ENCODE data around the gene LRMDA.

Gene LRMDA

DNA sequence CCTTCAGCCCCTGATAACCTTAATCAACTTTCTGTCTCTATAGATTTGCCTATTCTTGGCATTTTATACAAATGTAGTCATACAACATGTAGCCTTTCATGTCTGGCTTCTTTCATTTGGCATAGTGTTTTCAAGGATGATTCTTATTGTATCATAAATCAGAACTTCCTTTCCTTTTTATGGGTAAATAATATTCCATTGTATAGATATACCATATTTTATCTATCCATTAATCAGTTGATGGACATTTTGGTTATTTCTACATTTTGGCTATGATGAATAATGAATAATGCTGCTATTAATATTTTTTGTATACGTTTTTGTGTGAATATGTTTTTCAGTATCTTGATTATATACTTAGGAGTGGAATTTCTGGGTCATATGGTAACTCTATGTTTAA lies 720.8 kb downstream of the LRMDA start:
- no peak for DNase-seq

DNA sequence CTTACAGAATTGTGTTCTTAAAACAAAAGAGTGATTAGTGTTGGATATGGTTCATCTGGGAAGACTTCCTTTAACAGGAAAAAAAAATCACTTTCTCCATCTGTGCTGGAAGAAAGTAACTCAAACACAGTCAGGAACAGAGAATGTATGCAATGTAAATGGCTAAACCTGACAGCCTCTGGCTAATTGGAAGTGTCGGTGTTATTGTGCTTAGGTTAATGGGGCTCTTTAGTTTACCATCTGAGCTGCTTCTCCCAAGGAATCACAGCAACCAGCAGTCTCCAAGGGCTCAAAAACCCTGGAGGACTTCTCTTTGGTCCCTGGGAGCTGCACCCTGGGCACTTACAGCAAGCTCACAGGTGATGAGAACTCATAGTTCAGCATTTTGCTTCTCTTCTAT lies 724.5 kb downstream of the LRMDA start:
- no peak for DNase-seq

DNA sequence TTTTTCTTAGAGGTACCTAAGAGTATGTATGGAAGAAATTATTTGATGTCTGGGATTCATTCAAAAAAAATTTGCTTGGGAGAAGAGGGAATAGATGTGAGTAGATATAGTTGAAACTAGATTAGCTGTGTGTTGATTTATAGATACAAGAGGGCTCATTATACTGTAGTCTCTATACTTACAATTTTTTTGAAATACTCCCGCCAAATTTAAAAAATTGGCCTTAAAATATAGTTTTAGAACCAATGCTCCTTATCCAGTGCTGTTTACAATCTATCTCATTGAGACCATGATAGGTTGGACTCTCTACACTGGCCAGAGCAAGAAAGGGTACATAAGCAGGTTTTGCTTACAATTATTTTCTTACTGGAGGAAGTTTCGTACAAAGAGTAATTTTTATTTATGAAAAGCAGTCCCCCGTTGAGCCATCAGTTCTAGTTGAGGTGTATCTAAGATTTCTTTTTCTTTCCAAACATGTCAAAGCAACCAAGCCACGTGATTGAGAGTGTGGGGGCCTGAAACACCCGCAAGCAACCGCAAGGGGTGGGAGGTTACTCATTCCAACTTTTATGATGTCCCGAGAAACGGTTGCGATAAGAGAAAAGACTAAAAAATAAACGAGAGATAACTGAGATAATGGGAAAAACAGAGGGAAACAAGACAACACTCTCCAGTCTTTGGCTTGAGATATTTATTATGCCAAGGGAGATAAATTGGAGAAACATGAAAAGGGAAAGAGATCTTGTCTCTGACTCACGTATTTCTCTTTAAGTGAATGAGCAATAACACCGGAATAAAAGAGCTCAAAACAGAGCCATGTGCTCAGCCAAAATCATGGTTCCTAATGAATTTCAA lies 729.2 kb downstream of the LRMDA start:
- DNase-seq, result no peak

DNA sequence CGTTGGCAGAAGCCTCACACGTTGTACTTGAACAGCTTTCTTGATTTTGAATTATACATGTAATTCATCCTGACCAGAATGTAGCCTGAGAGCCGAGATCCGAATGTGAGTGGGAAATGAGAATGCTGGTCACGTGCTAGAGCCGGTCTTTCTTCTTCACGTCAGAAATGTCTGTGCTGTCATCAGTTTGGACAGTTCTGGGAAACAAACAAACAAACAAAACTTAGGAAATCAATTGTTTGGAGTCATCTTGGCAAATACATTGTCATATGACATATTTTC lies 729.8 kb downstream of the LRMDA start:
- no peak for DNase-seq

DNA sequence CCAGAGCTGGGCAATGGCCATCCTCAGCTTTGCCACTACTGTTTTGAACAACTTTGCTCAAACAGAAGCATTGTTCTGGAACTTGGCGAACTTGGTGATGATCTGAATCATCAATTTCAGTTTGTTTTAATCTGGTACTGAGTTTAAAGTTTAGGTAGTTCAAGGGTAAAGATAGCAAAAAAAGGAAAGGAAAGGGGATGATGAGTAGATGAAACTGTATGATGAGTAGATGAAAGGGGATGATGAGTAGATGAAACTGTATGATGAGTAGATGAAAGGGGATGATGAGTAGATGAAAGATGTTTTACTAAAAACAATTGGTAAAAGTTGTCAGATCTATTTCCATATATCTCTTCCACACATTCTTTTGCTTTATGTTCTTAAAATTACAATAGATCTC lies 737.0 kb downstream of the LRMDA start:
- no peak for DNase-seq

DNA sequence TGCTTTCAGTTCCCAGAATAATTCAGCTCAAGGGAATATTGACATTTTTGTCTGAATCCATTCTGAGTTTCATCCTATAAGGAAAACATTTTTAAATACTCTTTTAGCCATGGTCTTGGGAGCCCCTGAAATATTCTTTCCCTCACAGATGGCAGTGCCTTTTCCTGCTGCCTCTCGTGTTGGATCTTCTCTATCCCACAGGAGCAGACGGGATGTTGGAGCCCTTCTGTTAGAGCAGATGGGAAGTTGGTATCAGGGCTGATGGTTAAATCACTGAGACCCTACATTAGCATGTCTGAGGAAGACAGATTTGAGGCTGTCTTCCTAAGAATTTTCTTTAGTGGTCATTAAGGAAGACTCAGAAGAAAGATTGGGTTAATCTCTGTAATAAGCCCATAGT lies 737.8 kb downstream of the LRMDA start:
- DNase-seq, result no peak

DNA sequence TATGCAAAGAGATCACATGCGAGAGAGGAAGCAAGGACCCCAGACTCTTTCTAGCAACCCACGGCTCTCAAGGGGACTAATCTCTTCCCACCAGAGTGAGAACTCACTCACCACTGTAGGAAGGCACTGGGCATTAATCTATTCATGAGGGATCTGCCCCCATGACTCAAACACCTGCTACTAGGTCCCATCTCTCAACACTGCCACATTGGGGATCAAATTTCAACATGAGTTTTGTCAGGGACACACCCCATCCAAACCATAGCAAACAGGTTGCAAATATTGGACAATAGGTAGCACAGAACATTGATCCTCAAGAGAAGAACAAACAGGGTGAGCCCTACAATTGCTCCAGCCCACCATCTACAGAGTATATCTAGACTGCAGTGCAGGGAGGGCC lies 740.6 kb downstream of the LRMDA start:
- no peak for DNase-seq

DNA sequence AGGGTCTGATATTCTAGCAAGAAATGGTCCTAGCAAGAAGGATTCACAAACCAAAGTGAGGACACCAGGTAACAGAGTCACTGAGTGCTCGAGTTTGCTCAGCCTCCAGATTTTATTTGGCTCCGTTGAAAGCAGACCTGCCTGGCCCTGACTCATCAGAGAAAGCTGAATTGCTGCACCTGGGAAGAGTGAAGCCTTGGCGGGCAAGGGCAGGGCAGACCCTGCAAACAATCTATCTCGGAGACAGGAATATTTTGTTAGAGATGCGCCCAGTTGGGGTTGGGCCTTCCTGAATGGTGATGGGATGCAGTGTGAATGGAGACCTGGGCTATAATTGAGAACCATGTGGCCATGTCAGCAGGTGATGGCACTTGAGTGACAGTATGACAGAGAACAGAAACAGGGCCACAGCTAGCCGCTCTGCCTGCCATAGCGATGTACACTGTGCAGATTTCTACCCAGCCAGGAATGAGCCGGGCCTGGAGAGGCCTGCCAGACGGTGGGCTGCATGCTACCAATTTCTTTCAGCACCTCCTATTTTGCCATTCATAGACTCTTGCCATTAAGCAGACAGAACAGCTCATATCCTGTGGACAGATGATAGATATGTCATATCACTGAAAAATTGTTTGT lies 744.2 kb downstream of the LRMDA start:
- no peak for DNase-seq

DNA sequence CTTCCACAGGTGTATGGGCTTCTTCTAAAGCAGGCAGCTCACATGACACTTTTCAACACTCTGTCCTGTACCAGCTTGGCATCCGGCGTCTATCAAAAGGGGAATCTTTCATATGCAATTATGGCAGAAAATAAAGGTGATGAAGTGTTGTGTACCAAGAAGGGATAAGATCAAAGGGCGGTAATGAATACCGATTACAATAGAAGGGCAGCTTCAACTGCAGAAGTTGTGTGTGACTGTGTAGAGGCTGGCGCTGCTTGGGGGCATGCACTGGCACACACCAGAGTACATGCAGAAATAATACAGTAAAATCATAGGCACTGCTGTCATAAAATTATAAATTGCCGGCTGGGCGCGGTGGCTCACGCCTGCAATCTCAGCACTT lies 744.7 kb downstream of the LRMDA start:
- DNase-seq, result no peak

DNA sequence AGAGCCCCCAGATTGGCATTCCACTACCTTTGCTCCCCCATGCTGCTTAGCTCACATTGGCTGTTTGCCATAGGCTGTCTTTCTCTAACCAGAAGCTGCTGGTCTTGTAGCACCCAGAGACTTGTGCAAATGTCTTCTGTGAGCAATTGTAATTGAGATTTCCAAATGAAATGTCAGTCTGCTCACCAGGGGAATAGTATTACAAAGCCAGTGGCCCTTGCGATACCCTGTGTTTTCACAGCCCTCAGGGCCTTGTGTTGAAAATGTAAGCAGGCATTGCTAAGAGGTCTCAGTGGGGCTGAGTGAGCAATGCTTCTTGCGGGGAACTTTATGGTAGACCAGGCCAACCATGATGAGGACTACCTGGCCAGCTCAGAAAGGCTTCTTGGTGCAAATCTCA lies 746.5 kb downstream of the LRMDA start:
- DNase-seq, result no peak

DNA sequence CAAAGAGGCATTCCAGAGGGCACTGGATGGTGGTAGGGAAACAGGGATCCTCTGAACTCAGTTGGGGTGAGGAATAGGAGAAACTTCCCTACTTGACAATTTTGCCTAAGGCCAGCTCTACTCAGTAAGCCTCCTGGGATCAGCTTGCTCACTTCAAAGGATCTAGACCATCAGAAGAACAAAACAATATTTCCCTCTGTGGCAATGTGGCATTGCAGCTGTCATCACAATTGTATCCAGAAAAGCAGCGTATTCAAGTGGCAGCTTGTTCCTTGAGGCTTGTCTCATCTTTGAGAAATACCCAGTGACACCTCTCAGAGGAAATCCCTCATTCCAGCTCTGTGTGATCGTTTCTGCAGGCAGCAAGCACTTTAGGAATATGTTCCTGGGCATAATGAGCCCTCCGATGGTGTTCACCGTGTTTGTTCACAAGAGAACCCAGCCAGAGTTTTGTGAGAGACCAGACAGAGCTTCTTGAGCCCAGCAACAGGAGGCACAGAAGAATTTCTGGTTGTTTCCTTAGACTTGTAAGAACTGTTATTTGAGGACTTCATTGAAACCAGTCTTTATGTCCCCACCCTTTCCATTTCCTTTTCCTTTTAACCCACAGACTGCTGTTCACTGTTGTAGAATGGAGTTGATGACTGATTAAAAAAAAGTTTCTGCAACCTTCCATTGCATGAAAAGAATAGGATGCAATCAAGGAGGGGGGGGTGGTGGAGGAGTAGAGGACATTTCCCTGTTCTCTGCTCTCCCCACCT lies 747.3 kb downstream of the LRMDA start:
- DNase-seq, result no peak

DNA sequence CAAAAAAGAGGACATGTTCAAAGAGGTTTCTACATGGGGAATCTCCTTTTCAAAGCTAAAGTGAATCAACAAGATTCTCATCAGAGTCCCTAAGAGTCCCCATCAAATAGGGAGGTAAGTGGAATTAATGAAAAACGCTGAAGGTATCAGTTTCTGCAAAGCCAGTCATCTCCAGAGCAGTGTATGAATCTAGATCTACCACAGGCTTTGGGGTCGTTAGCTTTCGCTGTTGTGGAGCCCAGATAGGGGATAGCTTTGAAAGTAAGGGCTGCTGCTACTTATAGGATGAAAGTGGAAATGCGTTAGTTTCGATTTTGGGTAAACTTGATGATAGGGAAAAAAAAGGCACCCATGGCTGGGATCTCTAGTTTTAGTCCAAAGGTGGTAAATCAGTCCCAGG lies 748.4 kb downstream of the LRMDA start:
- no peak for DNase-seq

DNA sequence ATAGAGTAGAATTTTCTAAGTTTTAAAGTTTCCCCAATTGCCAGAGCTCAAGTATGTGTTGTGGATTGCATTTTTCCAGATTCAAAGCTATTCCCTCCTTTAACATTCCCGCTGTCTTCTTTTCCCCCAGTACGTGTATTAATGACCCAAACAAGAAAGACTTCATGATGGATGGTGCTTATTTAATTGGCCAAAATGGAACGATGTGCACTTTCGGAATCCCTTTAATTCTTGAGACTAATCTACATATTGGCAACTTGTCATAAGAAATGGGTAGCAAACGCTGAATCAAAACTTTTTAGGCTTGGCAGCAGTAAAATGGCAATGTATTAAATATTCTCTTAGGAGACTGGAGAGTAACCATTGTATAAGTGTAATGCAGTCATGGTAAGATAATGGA lies 753.2 kb downstream of the LRMDA start:
- DNase-seq, result no peak

DNA sequence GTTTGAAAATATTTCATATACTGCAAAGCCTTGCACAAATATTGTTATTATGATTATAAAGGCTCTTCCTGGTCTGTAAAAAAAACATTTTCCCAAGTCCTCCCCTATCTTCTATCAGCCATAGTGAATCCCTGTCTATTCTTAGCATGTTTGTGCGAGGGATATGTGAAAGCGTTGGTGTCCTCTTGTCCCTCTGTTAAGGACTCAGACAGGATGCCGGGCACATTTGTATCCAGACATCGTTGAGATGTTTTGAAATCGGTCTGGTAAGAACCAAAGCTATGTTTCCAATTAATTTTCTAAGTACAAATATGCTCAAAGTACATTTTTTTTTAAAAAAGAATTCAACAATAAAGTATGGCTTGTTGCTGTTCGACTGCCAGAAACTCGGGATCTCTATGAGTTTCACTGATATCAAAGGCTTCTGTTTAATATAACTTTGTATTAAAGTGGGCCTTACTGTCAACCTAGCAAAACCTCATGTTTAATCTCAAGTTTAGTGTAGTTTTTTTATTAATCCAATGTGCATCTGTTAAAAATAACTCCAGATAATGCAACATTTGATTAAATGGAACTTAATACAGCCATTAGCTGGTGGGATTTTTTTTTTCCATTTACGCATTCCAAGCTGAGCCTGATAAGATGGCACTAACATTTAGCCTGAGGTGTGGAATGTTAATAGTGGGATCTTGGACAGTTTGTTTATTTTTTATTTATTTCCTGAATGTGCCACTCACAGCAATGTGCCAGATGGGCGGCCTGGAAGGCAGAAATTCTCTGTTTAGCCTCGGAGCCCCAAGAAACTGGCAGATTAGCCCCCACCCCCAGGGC lies 754.3 kb downstream of the LRMDA start:
- no peak for DNase-seq

DNA sequence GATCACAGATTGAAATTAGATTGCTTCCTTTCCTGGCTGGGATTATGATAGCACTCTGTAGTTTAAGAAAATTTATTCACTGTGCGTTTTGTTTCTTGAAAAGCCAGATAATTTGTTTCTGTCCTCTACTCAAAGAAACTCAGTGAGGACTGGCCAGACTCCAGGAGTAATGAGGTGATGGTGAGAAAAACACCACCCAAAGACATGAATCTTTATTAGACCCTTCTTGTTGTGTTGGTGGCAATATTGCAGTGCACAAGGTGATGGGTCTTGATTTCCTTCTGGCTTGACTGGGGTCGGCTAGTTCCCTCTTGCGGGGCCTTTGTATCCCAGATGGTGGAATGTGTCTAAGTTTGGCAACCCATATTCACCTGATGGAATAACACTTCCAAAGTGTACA lies 756.8 kb downstream of the LRMDA start:
- no peak for DNase-seq

DNA sequence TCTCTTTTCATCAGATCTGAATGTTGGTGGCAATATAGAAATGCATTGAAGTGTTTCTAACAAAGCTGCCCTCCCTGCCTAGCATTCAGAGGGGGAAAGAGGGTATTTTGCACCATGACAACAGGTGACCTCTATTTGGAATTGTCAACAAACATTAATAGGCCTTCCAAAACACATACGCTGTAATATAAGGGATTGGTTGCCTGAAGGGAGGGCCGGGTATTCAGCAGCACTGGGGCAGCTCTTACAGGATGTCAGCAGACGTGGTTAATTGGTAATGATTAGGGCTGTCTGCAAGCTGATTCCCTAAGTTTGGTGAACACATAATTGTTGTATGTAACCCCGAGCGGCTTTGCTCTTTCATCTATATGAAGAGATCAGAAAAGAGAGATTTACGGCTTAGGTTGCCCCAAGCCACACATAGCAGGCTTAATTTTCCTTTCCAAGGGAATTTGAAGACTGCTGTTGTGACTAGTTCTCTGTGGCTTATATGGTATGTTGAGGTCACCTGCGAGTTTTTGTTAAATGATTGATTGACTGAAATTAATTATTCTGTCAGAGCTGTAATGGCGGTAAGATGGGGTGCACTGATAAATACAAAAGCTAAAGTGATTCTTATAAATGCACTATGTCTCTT lies 759.3 kb downstream of the LRMDA start:
- DNase-seq, result no peak

DNA sequence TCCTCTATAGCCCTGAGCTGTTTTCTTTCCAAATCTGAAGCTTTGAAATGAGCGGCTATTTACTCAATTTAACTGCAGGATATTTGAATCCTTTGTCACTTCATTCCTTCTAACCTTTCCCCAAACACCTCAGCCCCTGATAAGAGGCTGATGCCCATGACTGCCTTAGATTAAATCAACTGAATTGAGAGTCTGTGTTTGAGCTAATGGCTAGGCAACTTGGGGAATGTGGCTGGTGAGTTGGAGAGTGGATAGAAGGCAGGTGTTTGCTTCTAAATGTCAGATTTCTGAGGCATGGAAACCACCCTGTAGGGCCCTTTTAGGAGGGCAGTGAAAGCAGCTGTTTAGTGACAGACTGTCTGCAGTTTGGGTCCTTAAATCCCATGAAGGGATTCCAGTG lies 759.9 kb downstream of the LRMDA start:
- no peak for DNase-seq

DNA sequence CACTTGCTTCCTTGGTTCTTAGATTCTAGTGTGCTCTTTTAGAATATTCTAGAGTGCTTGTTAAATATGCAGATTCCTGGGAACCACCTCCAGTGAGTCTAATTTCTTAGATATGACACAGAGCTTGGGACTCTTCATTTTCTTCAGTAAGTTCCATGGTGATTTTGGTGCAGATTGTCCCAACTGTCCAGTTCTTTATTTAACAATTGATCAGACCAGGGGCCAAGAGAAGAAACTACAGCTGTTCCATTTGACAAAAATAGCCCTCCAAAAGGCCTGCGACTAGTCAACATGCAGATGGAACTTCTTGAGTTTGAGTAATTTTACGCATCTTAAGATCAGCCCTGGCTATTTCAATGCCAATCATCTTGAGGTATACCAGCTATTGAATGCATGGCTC lies 760.7 kb downstream of the LRMDA start:
- DNase-seq, result no peak

DNA sequence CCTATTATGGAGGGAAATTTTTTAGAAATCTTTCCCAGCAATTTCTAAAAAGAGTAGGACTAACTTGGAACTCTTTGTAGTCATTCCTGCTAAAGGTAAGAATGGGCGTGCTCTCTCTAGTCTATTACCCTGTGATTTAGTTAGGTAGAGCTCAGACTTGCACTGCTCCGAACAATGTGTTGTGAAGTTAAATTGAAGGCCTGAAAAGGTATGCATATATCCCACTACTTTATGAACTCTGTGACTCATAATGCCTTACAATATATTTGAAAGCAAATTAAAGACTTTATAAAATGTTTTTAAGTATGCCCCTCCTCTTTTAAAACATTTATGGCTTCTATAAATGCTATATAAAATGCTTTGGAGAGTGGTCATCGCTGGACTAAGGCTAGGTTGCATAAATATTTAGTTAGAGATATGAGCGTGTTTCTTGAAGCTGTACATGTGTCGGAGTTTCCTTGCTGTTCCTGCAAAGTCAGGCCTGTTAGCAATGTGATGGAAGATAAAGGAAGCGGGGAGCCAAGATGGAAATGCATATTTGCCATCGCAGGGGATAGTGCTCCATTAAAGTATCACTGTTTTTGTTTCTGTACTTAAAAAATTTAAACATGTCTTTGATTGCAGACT lies 761.4 kb downstream of the LRMDA start:
- no peak for DNase-seq

DNA sequence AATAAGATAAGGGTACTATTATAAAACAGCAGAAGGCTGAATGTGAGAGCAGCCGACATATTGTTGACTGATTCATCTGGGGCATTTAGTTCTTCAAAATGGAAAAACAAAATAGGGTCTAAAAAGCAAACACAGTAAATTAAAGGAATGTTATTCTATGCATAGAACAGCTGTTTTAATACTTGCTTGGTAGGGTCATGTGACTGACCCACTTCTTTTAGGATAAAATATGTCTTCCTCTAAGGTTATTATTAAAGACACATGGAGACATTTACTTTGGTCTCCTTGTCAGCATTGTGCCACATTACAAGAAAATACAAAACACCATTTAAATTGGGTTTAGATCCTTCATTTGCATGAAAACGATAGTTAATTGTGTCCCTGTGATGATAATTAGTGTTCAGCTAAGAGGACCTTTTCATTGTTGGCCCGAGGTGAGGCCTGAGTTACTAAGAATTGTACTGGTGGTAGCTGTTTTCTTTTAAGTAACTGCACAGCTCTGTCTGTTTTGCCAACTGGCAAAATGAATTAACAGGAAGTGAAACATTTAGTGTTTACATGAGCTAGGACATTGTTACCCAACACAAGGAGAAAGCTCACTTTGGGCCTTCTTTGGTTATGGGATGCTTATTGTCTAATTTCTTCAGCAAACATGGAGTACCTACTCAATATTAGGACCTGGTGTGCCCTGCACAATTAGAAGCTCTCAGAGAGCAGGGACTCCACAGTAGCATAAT lies 764.4 kb downstream of the LRMDA start:
- DNase-seq, result no peak

DNA sequence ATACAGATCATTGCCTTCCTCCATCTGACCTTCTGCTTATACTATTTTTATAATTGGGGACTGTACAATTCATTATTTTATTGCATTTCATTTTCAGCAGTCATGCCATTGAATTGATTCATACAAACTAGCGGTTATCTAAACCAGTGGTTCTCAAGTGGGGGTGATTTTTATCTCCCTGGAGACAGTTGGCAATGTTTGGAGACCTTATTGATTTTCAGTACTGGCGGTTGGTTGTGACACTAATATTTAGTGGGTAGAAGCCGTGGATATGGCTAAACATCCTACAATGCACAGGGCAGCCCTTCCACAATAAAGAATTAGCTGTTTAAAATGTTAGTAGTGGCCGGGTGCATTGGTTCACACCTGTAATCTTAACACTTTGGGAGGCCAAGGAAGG lies 765.9 kb downstream of the LRMDA start:
- no peak for DNase-seq
